Ectodermal cell (in vitro differentiated cells): ENCODE measurements around the gene JPT1.
A peak's percentile ranks its signal among the peaks of the same experiment; 100 is the strongest.
"Not testable (repeated sequence)": the region's sequence is repeated elsewhere in the genome, so short reads cannot be mapped to it uniquely, and the experiment has no call there.

ENCODE experiments used
- H3K27ac ChIP-seq: 2 replicates; pipeline ENCODE4 v1.7.0; 2013; ENCODE audit warnings: mild to moderate bottlenecking, low read depth, low read length; ENCODE audit not compliant: insufficient read depth, poor library complexity, severe bottlenecking
- H3K27me3 ChIP-seq: 2 replicates; pipeline ENCODE4 v1.7.0; 2013; ENCODE audit warnings: mild to moderate bottlenecking, low read length; ENCODE audit not compliant: insufficient read depth, control insufficient read depth, poor library complexity, severe bottlenecking
- H3K36me3 ChIP-seq: one replicate; pipeline ENCODE4 v1.7.0; 2013; ENCODE audit warnings: low read length; ENCODE audit not compliant: control insufficient read depth, insufficient read depth
- H3K4me1 ChIP-seq: one replicate; pipeline ENCODE4 v1.7.0; 2013; ENCODE audit warnings: low read length; ENCODE audit not compliant: control insufficient read depth, insufficient read depth
- H3K4me3 ChIP-seq: 2 replicates; pipeline ENCODE4 v1.7.0; 2013; ENCODE audit warnings: low read depth, low read length, control low read depth; ENCODE audit not compliant: insufficient read depth
- H3K9me3 ChIP-seq: 2 replicates; pipeline ENCODE4 v1.7.0; 2013; ENCODE audit warnings: mild to moderate bottlenecking, low read length, moderate library complexity; ENCODE audit not compliant: control insufficient read depth
- WGBS, 2 experiments: methylation state at CpG; one replicate each; pipeline ENCODE4 v1.1.7; 2013; ENCODE audit warnings: missing lambda C conversion rate in 2 of 2; 5-methylcytosine and 5-hydroxymethylcytosine counted together

Gene JPT1

GRCh38 chr17:75159196-75160031 is 5.1 kb upstream of the JPT1 start:
- H3K27ac ChIP-seq: no peak overlapping the region
- no peaks in the 10 kb centered on the region for H3K9me3 ChIP-seq
- H3K27me3 ChIP-seq: no peaks in the 10 kb centered on the region
- H3K36me3 ChIP-seq: no peaks in the 10 kb centered on the region
- H3K4me1 ChIP-seq: no peaks in the 10 kb centered on the region
- 85 to 94% methylated on average over 4 of the region's 4 CpGs for WGBS, 2 experiments
- H3K4me3 ChIP-seq: no peak overlapping the region

- 95% methylated on average over 8 of the region's 8 CpGs for WGBS, 2 experiments
- H3K4me1 ChIP-seq, H3K9me3 ChIP-seq, H3K4me3 ChIP-seq, H3K27ac ChIP-seq, H3K27me3 ChIP-seq, H3K36me3 ChIP-seq: not testable (repeated sequence)
These were observed 4.2 kb upstream of the JPT1 start for GRCh38 chr17:75158480-75158879.

- Histone ChIP-seq H3K36me3 (no peaks in the 10 kb centered on the region), H3K4me3 (no peak overlapping the region), H3K27ac (no peak overlapping the region), H3K9me3 (no peaks in the 10 kb centered on the region), H3K27me3 (no peaks in the 10 kb centered on the region), H3K4me1 (no peaks in the 10 kb centered on the region)
- 60 to 72% methylated on average over 3 of the region's 3 CpGs for WGBS, 2 experiments
These were observed 884 bp upstream of the JPT1 start for GRCh38 chr17:75155191-75155601.

- H3K27me3 ChIP-seq: no peaks in the 10 kb centered on the region
- no peaks in the 10 kb centered on the region for H3K36me3 ChIP-seq
- H3K9me3 ChIP-seq: no peaks in the 10 kb centered on the region
- no peaks in the 10 kb centered on the region for H3K4me1 ChIP-seq
- WGBS, 2 experiments: 0 to 1% methylated on average over 35 of the region's 35 CpGs
- peak overlapping the region; percentile 52 for H3K27ac ChIP-seq
- peak overlapping the region; percentile 98 for H3K4me3 ChIP-seq
These were observed 525 bp downstream of the JPT1 start for GRCh38 chr17:75153780-75154194.

DNA sequence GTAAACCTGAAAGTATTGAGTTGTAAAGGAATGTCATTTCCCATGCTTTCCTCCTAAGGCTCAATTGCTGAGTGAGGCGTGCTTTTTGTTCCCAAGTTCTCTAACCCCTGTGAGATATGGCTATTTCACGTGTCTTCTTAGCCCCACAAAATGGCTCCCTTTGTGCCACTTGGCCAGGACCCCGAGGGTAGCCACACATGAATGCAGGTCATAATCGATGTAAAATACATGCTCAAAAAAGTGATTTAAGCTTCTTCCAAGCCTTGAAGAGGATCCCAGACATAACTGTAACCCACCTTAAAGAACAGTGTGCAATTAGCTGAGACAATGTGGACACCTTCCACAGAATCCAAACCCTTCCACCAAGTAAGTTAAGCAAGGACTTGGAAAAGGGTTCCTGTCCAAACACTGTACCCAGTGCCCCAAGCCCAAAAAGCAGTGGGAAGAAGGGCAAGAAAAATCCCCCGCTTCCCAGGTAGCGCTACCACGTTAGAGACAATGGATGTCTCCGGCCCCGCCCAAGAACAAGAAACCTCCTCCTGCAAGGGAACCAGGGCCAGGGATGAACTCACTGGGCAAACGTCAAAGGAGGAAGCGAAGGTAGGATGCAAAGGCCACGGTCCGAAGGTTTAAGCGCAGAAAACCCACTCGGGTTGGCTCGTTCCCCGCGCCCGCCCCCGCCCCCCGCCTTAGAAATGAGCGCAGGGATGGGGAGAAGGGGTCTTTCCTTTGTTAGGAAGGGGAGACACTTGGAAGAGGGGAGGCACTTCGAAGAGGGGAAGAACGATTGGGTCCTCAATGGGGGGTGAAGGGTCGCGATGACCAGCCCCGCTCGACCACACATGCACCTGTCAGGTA is 1.2 kb downstream of the JPT1 start:
- Histone ChIP-seq H3K27me3 (no peaks in the 10 kb centered on the region), H3K27ac (peak overlapping the region; percentile 52), H3K9me3 (no peaks in the 10 kb centered on the region), H3K4me3 (peak overlapping the region; percentile 98), H3K4me1 (no peaks in the 10 kb centered on the region), H3K36me3 (peaks cover 5% of the 10 kb centered on the region)
- WGBS, 2 experiments: 0 to 1% methylated on average over 28 of the region's 28 CpGs

DNA sequence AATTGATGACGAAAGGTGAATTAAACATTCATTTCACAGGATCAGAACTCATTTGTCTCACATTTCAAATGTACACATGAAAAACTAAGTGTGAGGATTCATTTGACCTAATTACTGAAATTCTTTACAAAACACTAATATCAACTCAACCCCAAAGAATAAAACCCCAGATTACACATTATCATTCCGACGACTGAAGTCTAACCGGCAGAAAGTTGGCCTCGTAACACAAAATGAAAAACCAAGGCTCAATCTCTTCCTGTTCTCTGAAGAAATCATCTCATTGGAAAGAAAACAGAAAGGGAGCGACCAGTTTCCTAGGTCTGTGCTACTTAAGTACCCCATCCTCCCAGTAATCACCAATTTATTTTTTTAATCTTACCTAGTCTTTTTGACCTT is 1.8 kb downstream of the JPT1 start:
- Histone ChIP-seq H3K4me3 (peak overlapping the region; percentile 98), H3K27me3 (no peaks in the 10 kb centered on the region), H3K27ac (no peak overlapping the region), H3K36me3 (peaks cover 11% of the 10 kb centered on the region), H3K4me1 (no peaks in the 10 kb centered on the region), H3K9me3 (no peaks in the 10 kb centered on the region)
- WGBS, 2 experiments: 16 to 30% methylated on average over 5 to 6 of the region's 6 CpGs

- Histone ChIP-seq H3K9me3 (no peaks in the 10 kb centered on the region), H3K27me3 (no peaks in the 10 kb centered on the region), H3K36me3 (peaks cover 17% of the 10 kb centered on the region), H3K4me3 (peak overlapping the region; percentile 98), H3K4me1 (no peaks in the 10 kb centered on the region), H3K27ac (no peak overlapping the region)
- WGBS, 2 experiments: 75 to 76% methylated on average over 5 to 6 of the region's 6 CpGs
These were observed 2.4 kb downstream of the JPT1 start for GRCh38 chr17:75151930-75152329.

DNA sequence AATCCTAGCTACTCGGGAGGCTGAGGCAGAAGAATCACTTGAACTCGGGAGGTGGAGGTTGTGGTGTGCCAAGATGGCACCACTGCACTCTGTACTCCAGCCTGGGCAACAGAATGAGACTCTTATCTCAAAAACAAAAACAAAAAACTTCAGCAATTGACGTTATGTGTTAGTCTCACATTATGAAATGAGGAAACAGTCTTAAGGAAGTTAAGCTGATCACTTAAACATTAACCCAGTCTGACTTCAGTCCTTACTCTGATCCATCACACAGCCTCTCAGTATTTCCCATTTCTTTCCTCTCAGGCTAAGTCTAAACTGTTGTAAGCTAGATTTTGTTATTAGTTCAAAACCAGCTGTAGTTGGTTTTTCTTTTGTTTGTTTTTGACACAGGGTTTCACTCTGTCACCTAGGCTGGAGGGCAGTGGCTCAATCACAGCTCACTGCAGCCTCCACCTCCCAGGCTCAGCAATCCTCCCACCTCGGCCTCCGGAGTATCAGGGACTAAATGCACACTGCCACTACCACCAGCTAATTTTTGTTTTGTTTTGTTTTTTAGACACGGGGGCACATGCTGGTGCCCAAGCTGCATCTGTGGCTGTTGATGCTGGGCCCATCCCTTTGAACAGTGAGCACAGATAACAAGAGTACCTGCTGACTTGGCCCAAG is 6.3 kb downstream of the JPT1 start:
- H3K4me3 ChIP-seq: no peak overlapping the region
- no peaks in the 10 kb centered on the region for H3K27me3 ChIP-seq
- WGBS, 2 experiments: 95 to 97% methylated on average over 6 of the region's 6 CpGs
- H3K36me3 ChIP-seq: peaks cover 50% of the 10 kb centered on the region
- no peaks in the 10 kb centered on the region for H3K9me3 ChIP-seq
- no peak overlapping the region for H3K27ac ChIP-seq
- no peaks in the 10 kb centered on the region for H3K4me1 ChIP-seq

DNA sequence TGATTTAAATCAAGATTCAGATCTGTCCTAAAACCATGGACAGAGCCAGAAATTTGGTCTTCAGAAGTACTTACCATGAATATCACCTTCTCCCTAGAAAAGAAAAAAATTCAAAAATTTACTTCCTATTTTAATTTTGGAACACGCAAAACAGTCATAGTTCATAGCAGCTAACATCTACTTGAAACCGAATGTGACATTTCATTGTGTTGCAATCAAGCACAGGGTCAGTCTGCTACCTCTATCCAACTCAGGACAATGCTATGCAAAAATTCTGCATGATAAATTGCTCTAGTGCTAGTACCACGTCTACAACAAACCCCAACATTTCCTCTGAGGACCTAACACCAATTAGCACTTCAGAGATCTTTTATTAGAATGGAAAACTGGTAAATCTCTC is 7.7 kb downstream of the JPT1 start:
- peaks cover 60% of the 10 kb centered on the region for H3K36me3 ChIP-seq
- no peaks in the 10 kb centered on the region for H3K27me3 ChIP-seq
- no peaks in the 10 kb centered on the region for H3K4me1 ChIP-seq
- no peak overlapping the region for H3K27ac ChIP-seq
- H3K4me3 ChIP-seq: no peak overlapping the region
- H3K9me3 ChIP-seq: no peaks in the 10 kb centered on the region
- WGBS, 2 experiments: 95 to 97% methylated on average over 3 of the region's 3 CpGs
